SKM-1 (cell line): ENCODE data around the gene AGGF1.
"Not testable (repeated sequence)": the region's sequence is repeated elsewhere in the genome, so short reads cannot be mapped to it uniquely, and the experiment has no call there.

Experiments
- DNase-seq: peaks from one replicate; lab custom pipeline; 2025; ENCODE audit not compliant: unreplicated experiment; lab: John Stamatoyannopoulos, UW

AGGF1 gene

GRCh38 chr5:77030097-77031071, at the start of gene AGGF1:
Gene AGGF1 (plus strand): TSS chr5:77030404. CDS start chr5:77030767, 363 bp downstream.
- peak; percentile 93 for DNase-seq

- no peak for DNase-seq
Observed at GRCh38 chr5:76980518-76981144, 49.6 kb upstream of the AGGF1 start.

- DNase-seq = no peak
Observed at GRCh38 chr5:76982450-76982849, 47.8 kb upstream of the AGGF1 start.

GRCh38 chr5:76983468-76983867, 46.7 kb upstream of the AGGF1 start:
- DNase-seq = no peak

- DNase-seq = no peak
Observed at GRCh38 chr5:76986825-76987526, 43.2 kb upstream of the AGGF1 start.

GRCh38 chr5:76990899-76991459, 39.2 kb upstream of the AGGF1 start:
- DNase-seq = no peak

GRCh38 chr5:76993436-76993835, 36.8 kb upstream of the AGGF1 start:
- DNase-seq = not testable (repeated sequence)

GRCh38 chr5:76994337-76994736, 35.9 kb upstream of the AGGF1 start:
- DNase-seq = no peak

GRCh38 chr5:76998251-76998650, 32.0 kb upstream of the AGGF1 start:
- not testable (repeated sequence) for DNase-seq

GRCh38 chr5:76999451-76999850, 30.8 kb upstream of the AGGF1 start:
- peak; percentile 72 for DNase-seq

- DNase-seq = no peak
Observed at GRCh38 chr5:77003246-77003645, 27.0 kb upstream of the AGGF1 start.

GRCh38 chr5:77006124-77006523, 24.1 kb upstream of the AGGF1 start:
- DNase-seq = no peak

GRCh38 chr5:77008413-77008812, 21.8 kb upstream of the AGGF1 start:
- no peak for DNase-seq

GRCh38 chr5:77010243-77010642, 20.0 kb upstream of the AGGF1 start:
- no peak for DNase-seq

- no peak for DNase-seq
Observed at GRCh38 chr5:77011498-77011897, 18.7 kb upstream of the AGGF1 start.

- no peak for DNase-seq
Observed at GRCh38 chr5:77012601-77013000, 17.6 kb upstream of the AGGF1 start.

GRCh38 chr5:77015938-77016569, 14.2 kb upstream of the AGGF1 start:
- DNase-seq = peak; percentile 30

GRCh38 chr5:77016962-77017361, 13.2 kb upstream of the AGGF1 start:
- DNase-seq = no peak

- no peak for DNase-seq
Observed at GRCh38 chr5:77017668-77018067, 12.5 kb upstream of the AGGF1 start.

- no peak for DNase-seq
Observed at GRCh38 chr5:77022511-77023417, 7.4 kb upstream of the AGGF1 start.
